ENCODE results near the gene CCDC102B.

The CCDC102B gene

DNA sequence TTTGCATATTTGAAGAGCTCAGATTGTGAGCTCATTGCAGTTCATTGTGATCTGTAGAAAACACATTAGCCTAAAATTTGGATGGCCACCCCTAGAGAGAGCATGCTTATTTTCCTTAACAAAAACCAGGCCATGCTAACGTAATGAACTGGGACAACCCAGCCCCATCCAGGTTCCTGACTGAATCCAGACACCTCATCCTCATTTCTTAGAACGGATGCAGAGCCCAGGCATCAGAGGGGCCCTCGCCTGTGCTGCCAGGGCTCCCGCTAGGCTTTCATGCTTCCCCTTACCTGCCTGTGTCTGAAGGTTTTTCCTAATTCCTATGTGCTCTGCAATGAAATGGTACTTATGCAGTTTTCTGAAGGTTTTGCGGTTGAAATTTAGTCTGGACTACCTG lies 171.1 kb downstream of the CCDC102B start:
- TF ChIP-seq, protein P1, sequence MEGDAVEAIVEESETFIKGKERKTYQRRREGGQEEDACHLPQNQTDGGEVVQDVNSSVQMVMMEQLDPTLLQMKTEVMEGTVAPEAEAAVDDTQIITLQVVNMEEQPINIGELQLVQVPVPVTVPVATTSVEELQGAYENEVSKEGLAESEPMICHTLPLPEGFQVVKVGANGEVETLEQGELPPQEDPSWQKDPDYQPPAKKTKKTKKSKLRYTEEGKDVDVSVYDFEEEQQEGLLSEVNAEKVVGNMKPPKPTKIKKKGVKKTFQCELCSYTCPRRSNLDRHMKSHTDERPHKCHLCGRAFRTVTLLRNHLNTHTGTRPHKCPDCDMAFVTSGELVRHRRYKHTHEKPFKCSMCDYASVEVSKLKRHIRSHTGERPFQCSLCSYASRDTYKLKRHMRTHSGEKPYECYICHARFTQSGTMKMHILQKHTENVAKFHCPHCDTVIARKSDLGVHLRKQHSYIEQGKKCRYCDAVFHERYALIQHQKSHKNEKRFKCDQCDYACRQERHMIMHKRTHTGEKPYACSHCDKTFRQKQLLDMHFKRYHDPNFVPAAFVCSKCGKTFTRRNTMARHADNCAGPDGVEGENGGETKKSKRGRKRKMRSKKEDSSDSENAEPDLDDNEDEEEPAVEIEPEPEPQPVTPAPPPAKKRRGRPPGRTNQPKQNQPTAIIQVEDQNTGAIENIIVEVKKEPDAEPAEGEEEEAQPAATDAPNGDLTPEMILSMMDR (IDR thresholded peaks at IDR 0.05; ENCODE audit: low read depth, low read length), result no peak

DNA sequence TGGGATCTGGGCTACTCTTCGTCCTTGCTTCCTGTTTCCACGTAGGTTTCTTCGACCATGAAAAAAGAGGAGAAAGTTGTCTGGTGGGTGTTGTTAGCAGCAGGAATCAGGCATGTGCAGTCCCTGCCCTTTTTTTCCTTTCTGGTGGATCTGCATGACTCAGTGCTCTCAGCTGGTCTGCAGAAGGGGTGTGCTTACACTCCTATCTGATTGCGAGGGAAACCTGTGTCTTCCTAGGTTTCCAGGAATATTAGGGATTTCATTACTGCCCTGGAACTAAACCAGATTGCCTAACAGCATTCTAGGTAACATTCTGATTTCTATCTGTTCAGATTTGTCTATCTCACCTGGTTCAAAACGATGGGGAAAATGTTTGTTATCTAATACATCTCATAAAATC lies 174.3 kb downstream of the CCDC102B start:
- TF ChIP-seq, protein P1 (IDR thresholded peaks at IDR 0.05; ENCODE audit: low read depth, low read length), result no peak
- DNase-seq (ENCODE audit: low read depth, low spot score), result no peak
- in situ Hi-C loops (cut with HindIII; ENCODE audit: low sequenced_read_pairs), result no loop called here
- no peak overlapping the region for H3K4me3 ChIP-seq (ENCODE audit: low read depth, low read length)

More for the DNA sequence above, 171.1 kb downstream of the CCDC102B start:
- no peak overlapping the region for H3K4me3 ChIP-seq (ENCODE audit: low read depth, low read length)
- no peak for DNase-seq (ENCODE audit: low read depth, low spot score)
- in situ Hi-C loops (cut with HindIII; ENCODE audit: low sequenced_read_pairs), result no loop called here

DNA sequence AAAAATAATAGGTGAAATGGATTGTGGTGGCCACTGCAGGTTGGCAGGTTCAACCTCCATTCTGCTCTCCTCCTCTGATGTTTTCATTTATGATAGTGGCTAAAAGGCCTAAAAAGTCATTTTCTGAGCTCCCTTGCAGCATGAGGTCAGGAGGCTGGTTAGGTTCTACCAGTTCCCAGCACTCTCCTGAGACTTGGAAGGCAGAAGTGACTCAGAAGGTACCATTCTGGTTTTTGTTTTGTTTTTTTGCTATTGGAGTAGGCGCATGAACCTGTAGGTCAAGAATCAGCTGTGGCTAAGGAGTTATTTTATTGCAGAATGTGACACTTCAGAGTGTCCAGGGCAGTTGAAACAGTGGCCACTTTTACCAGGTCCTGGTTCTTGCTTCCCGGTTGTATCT lies 181.9 kb downstream of the CCDC102B start:
- TF ChIP-seq, protein P1 (IDR thresholded peaks at IDR 0.05; ENCODE audit: low read depth, low read length), result no peak
- in situ Hi-C loops (cut with HindIII; ENCODE audit: low sequenced_read_pairs), result no loop called here
- H3K4me3 ChIP-seq (ENCODE audit: low read depth, low read length), result no peak overlapping the region
- DNase-seq (ENCODE audit: low read depth, low spot score), result no peak

DNA sequence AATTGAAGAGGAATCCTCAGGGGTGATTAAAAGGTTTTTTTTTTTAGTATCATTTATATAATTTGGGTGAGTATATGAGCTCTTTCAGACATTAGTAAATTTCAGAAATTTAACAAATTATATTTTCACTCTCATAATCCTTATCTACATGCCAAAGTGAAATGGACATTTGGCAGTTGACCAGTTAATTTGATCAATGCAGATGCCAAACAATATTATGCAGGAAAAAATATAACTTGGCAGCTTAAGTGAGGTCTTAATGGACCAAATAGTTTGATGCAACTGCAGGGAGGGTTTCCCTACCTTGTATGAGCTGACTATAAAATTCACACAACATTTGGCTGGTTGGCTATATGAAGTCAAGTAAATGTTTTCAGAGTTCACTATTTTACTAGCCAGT lies 185.2 kb downstream of the CCDC102B start:
- H3K4me3 ChIP-seq (ENCODE audit: low read depth, low read length), result no peak overlapping the region
- DNase-seq (ENCODE audit: low read depth, low spot score), result no peak
- in situ Hi-C loops (cut with HindIII; ENCODE audit: low sequenced_read_pairs), result no loop called here
- TF ChIP-seq, protein P1 (IDR thresholded peaks at IDR 0.05; ENCODE audit: low read depth, low read length), result no peak

DNA sequence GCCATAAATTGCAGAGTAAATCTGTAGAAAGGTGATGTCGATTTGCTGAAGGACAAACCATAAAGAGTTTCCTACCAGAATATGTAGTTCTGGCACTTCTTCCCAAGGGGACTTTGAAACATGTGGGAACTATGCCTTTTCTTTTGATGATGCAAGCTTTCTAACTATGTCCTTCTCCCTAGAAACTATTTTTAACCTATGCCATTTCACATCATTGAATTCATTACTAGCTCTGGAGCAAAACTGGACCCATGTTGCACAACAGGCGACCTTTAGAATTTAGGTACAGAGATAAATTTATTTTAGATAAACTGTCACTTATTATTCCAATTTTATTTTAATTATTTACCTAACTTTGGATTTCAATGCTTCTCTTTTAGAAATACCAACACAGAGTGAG lies 186.5 kb downstream of the CCDC102B start:
- TF ChIP-seq, protein P1 (IDR thresholded peaks at IDR 0.05; ENCODE audit: low read depth, low read length), result no peak
- no peak overlapping the region for H3K4me3 ChIP-seq (ENCODE audit: low read depth, low read length)
- in situ Hi-C loops (cut with HindIII; ENCODE audit: low sequenced_read_pairs), result no loop called here
- no peak for DNase-seq (ENCODE audit: low read depth, low spot score)

DNA sequence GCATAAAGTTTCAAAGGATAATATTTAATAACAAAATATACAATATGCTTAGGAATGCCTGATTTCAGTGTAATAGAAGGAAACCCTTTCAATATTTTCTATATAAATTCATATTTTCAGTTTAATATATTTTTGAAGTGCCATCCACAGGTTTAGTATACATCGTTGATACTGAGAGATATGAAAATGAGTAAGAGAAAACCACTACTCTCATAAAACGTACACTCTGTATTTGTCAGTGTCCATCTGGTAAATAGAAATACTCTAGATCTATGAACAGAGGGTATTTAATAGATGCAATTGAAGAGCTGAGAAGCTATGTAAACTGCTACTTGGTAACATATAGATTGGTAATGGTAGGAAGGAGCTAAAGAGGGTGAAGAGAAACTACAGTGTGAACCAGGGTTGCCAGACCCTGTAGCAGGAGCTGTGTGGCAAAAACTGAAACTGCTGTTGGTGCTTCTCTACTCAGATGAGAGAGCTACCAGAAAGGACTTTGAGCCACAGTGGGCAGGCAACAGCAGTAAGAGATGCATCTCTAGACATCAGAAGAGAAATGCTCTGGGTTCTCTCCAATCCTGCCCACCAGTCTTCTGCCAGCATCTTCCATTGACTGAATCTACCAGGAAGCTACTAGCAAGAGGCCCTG lies 187.4 kb downstream of the CCDC102B start:
- no peak for DNase-seq (ENCODE audit: low read depth, low spot score)
- in situ Hi-C loops (cut with HindIII; ENCODE audit: low sequenced_read_pairs), result no loop called here
- no peak overlapping the region for H3K4me3 ChIP-seq (ENCODE audit: low read depth, low read length)
- TF ChIP-seq, protein P1 (IDR thresholded peaks at IDR 0.05; ENCODE audit: low read depth, low read length), result no peak

All from astrocyte of the spinal cord (primary cell).